ENCODE results near the gene TNC. TPM values are rescaled to one million over a fixed set of nuclear protein-coding genes. Genes with fewer than 3 reads are reported as not detected.

Gene TNC
- polyA plus RNA-seq, 1 of the 3 experiments (the other 2 are of a cell fraction), result 805 TPM

GRCh38 chr9:114987116-114987515 lies 130.8 kb downstream of the TNC start (continued):
- no peak for TF ChIP-seq ZBTB33 (IDR thresholded peaks at IDR 0.05; ENCODE audit: borderline replicate concordance, low read depth)
- no peak for TF ChIP-seq TEAD4 (IDR thresholded peaks at IDR 0.05; ENCODE audit: borderline replicate concordance, insufficient read depth)
- TF ChIP-seq GATA2 (CRISPR knock-in tag; IDR thresholded peaks at IDR 0.05), result no peak
- TF ChIP-seq, protein P1, sequence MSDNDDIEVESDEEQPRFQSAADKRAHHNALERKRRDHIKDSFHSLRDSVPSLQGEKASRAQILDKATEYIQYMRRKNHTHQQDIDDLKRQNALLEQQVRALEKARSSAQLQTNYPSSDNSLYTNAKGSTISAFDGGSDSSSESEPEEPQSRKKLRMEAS (IDR thresholded peaks at IDR 0.05; ENCODE audit: low read depth), result no peak
- TF ChIP-seq, protein P2, sequence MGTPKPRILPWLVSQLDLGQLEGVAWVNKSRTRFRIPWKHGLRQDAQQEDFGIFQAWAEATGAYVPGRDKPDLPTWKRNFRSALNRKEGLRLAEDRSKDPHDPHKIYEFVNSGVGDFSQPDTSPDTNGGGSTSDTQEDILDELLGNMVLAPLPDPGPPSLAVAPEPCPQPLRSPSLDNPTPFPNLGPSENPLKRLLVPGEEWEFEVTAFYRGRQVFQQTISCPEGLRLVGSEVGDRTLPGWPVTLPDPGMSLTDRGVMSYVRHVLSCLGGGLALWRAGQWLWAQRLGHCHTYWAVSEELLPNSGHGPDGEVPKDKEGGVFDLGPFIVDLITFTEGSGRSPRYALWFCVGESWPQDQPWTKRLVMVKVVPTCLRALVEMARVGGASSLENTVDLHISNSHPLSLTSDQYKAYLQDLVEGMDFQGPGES (IDR thresholded peaks at IDR 0.05; ENCODE audit: low read depth, low read length), result no peak
- no peak for TF ChIP-seq YY1 (IDR thresholded peaks at IDR 0.05; ENCODE audit: low read depth)

- peaks cover 26% of the 10 kb centered on the region; the same call in 1 of the 2 replicates for H3K27me3 ChIP-seq (ENCODE audit: insufficient read depth)
- H3K9ac ChIP-seq, result no peak overlapping the region
- TF ChIP-seq, protein P3, sequence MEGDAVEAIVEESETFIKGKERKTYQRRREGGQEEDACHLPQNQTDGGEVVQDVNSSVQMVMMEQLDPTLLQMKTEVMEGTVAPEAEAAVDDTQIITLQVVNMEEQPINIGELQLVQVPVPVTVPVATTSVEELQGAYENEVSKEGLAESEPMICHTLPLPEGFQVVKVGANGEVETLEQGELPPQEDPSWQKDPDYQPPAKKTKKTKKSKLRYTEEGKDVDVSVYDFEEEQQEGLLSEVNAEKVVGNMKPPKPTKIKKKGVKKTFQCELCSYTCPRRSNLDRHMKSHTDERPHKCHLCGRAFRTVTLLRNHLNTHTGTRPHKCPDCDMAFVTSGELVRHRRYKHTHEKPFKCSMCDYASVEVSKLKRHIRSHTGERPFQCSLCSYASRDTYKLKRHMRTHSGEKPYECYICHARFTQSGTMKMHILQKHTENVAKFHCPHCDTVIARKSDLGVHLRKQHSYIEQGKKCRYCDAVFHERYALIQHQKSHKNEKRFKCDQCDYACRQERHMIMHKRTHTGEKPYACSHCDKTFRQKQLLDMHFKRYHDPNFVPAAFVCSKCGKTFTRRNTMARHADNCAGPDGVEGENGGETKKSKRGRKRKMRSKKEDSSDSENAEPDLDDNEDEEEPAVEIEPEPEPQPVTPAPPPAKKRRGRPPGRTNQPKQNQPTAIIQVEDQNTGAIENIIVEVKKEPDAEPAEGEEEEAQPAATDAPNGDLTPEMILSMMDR (IDR thresholded peaks at IDR 0.05), result no peak
- TF ChIP-seq, protein P4, sequence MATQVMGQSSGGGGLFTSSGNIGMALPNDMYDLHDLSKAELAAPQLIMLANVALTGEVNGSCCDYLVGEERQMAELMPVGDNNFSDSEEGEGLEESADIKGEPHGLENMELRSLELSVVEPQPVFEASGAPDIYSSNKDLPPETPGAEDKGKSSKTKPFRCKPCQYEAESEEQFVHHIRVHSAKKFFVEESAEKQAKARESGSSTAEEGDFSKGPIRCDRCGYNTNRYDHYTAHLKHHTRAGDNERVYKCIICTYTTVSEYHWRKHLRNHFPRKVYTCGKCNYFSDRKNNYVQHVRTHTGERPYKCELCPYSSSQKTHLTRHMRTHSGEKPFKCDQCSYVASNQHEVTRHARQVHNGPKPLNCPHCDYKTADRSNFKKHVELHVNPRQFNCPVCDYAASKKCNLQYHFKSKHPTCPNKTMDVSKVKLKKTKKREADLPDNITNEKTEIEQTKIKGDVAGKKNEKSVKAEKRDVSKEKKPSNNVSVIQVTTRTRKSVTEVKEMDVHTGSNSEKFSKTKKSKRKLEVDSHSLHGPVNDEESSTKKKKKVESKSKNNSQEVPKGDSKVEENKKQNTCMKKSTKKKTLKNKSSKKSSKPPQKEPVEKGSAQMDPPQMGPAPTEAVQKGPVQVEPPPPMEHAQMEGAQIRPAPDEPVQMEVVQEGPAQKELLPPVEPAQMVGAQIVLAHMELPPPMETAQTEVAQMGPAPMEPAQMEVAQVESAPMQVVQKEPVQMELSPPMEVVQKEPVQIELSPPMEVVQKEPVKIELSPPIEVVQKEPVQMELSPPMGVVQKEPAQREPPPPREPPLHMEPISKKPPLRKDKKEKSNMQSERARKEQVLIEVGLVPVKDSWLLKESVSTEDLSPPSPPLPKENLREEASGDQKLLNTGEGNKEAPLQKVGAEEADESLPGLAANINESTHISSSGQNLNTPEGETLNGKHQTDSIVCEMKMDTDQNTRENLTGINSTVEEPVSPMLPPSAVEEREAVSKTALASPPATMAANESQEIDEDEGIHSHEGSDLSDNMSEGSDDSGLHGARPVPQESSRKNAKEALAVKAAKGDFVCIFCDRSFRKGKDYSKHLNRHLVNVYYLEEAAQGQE (IDR thresholded peaks at IDR 0.05; ENCODE audit: low read depth, low read length), result no peak
- TF ChIP-seq TAF1 (IDR thresholded peaks at IDR 0.05; ENCODE audit: borderline replicate concordance, low read depth, low read length) (no peak), RFX5 (IDR thresholded peaks at IDR 0.05; ENCODE audit: low read length) (no peak), ELF1 (IDR thresholded peaks at IDR 0.05) (no peak), RCOR1 (IDR thresholded peaks at IDR 0.05; ENCODE audit: low read length) (no peak), FOXM1 (IDR thresholded peaks at IDR 0.05; ENCODE audit: low read depth) (no peak), ZBTB33 (IDR thresholded peaks at IDR 0.05; ENCODE audit: borderline replicate concordance, low read depth) (no peak), JUND (IDR thresholded peaks at IDR 0.05) (no peak), EZH2phosphoT487 (IDR thresholded peaks at IDR 0.05; ENCODE audit: borderline replicate concordance, low read depth) (no peak), NFIC (IDR thresholded peaks at IDR 0.05; ENCODE audit: borderline replicate concordance) (no peak), USF2 (IDR thresholded peaks at IDR 0.05; ENCODE audit: borderline replicate concordance, low read depth, low read length) (no peak), NRF1 (IDR thresholded peaks at IDR 0.05; ENCODE audit: low read depth, low read length) (no peak)
- TF ChIP-seq, protein P1 (IDR thresholded peaks at IDR 0.05; ENCODE audit: low read depth), result no peak
- H3F3A ChIP-seq (replicated peaks; ENCODE audit: insufficient read depth), result no peaks in the 10 kb centered on the region
- no peaks in the 10 kb centered on the region for H3K4me1 ChIP-seq (ENCODE audit: control insufficient read depth in 1 of 2, insufficient read depth in 2 of 2, low read depth in 1 of 2, low read length in 1 of 2)
- H3K4me2 ChIP-seq, result no peak overlapping the region
- H3K4me3 ChIP-seq (ENCODE audit: low read depth in 2 of 2, low read length in 1 of 2), result no peak overlapping the region
- H4K20me1 ChIP-seq (ENCODE audit: insufficient read depth), result no peaks in the 10 kb centered on the region
- CTCF ChIA-PET, result interaction anchor here (0.6 kb wide), 1 partner anchor 9 kb away, joined by 3 read pairs; no protein-coding TSS in a partner anchor
- DNase-seq, result no peak
- no peaks in the 10 kb centered on the region for H3K79me2 ChIP-seq (ENCODE audit: insufficient read depth)
- H3K9me3 ChIP-seq, result no peaks in the 10 kb centered on the region
- POLR2A ChIA-PET, result no interaction called here
- no peak overlapping the region for H2AFZ ChIP-seq (ENCODE audit: low read depth)
- 54% methylated on average over 2 of the region's 2 CpGs for WGBS (ENCODE audit: low lambda C conversion rate)
- no peaks in the 10 kb centered on the region for H3K36me3 ChIP-seq (replicated peaks in 1 of 2; ENCODE audit: control insufficient read depth in 1 of 2, insufficient read depth in 2 of 2, low read length in 1 of 2)
- no peaks in the 10 kb centered on the region for H3K9me2 ChIP-seq
- H3K27ac ChIP-seq (ENCODE audit: low read depth in 2 of 2, low read length in 1 of 2), result no peak overlapping the region
Observed at GRCh38 chr9:114985959-114986501, 131.9 kb downstream of the TNC start.

All from SK-N-SH (cell line).